ENCODE measurements around the gene MGMT.

The MGMT gene

GRCh38 chr10:129522041-129522585 is 55.1 kb downstream of the MGMT start:
- no peak for DNase-seq

- DNase-seq, result no peak
These were observed 56.1 kb downstream of the MGMT start for GRCh38 chr10:129523031-129523722.

DNA sequence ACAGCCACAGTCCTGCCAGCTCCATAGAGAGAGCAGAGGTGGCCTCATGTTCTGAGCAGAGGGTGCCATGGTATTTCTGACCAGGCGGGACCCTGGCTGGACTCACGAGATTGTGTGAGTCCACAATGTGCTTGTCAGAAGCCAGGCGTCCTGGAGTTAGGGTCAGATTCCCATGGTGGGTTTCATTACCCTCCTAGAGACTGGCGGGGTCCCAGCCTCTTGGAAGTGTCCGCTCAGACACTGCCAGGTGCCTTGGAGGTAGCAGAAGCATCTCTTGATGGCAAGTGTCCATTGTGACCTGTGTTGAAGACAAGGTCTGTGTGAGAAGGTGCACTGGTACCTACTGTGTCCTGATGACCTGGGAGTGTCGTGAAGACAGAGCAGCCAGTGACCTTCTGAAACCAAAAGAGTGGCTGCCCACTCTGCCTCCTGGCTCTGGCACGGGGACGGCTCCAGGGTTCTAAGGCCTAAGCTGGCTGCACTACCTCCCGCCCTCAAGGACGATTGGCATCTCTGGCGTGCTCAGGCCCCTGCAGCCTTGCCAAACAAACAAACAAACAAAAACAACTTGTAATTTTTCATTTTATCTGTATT is 56.8 kb downstream of the MGMT start:
- DNase-seq, result no peak

GRCh38 chr10:129524936-129525335 is 57.9 kb downstream of the MGMT start:
- peak; percentile 3 for DNase-seq

DNA sequence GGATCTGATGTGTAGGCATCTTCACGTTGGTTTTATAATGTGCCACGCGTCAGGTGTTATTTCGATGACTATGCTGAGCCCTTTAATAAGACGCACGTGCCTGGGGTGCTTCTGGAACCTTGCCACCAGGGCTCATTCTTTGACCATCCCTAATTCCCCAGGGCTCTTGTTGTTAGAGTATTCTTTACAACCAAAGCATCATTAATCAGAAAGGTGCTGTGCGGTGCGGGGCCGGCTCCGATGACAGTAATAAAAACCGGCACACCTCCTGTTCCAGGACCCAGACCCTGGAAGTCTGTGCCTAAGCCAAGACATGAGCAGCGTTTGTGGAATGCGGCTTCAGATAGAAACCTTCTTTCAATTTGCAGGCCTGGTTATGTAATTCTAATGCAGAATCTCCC is 58.4 kb downstream of the MGMT start:
- peak; percentile 77 for DNase-seq

GRCh38 chr10:129526943-129527342 is 59.9 kb downstream of the MGMT start:
- no peak for DNase-seq

DNA sequence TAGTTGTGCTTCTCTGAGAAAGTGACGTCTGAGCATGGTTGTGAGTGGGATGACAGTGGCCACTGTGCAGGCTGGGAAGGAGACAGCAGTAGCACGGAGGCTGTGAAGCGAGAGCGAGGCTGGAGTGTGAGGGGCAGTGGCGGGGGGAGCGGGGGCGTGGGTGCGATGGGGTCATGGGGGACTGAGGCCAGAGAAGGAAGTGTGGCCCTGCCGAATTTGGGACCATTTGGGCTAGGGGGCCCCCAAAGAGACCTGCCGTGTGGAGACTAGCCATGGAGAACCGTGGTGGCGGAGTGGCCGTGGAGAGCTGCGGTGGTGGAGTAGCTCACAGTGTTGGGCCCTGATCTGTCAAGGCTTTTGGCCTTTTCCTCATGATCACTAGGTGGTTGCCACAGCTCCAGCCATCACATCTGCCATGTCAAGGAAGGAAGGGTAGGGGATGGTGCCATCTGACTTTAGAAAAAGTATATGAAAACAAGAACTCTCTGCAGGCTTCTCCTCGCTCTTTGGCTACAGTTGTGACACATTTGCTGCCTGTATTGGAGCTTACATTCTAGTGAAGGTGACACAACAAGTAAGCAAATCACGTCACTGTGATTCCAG is 61.4 kb downstream of the MGMT start:
- DNase-seq, result no peak

GRCh38 chr10:129530581-129530980 is 63.5 kb downstream of the MGMT start:
- no peak for DNase-seq

DNA sequence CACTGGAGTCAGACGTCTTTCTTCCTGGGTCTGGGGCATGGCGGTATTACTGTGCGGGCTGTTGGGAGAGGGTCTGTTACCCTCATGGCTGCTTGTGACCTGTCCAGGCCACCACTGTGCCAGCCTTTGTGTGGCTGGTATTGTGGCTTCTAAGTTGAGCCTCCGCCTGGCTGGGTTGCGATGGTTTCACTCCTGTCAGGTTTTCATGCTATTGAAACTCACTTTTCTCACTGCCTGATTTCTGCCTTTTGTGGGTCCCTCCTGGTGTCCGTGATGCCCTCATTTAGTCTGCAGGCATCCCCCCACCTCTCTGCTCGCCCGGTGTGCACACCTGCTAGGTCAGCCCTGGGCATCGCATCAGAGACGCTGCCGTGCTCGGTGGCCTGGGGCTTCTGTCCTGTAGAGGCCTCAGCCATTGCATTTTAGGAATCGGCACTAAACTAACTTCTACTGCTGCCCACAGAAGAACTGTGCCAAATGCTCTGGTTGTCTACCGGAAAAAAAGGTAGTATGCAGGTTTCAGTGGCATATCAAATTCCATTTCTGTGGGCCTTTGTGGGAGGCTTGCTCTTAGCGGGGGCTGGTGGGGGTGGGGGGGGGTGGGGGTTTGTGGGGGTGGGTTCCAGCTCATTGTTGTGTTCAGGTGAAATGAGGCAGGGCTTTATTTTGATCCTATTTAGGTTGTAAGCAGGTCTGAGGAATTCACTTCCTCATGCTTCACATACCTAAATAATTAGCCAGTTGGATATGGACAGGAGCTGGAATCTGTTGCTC is 64.3 kb downstream of the MGMT start:
- peak; percentile 68 for DNase-seq

DNA sequence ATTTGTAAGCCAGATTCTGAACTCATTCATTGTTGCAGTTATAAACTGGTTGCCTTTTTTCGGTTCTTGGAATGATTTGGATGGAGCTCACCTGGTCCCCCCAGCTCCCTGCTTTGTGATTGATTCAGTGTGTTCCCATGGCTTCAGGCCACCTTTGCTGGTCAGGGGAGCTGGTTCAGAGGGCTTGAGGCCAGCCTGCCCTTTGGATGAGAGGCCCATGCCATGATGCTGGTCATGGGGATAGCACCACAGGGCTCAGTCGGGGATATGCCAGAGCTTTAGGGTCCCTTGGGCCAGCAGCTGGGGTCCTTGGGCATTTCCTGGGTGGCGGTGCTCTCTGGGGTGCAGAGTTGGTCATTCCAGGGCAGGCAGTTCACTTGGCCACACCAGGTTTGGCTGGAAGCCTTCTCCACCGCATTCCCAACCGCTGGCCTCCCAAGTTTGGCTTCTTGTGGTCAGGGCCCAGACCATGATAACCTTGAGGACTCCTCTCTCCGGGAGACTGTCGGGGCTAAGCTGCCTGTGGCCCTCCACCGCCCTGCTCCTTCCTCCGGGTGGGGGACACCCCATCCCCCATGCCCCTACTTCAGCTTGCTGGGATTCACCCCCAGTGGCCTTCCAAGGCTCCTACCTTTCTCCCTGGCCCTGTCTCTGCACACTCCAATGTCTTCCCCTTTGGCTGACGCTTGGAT is 65.1 kb downstream of the MGMT start:
- no peak for DNase-seq

GRCh38 chr10:129532838-129533237 is 65.8 kb downstream of the MGMT start:
- DNase-seq, result no peak

DNA sequence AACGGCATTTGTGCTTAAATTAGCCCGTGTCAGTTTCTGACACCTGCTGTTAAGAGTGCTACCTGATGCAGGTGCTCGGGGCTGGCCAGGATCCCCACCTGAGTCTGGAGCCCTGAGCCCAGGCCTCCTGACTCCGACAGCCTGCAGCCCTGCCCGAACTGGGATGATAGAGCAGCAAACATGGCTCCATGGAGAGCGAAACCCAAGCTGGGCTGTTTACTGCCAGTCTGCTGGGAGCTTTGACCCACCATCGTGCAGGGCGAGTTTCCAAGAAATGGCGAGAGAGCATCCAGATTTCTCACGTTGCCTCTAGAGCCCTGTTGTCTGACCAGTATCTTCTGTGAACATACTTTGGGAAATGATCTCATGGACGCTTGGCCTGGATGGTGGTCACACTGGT is 66.2 kb downstream of the MGMT start:
- no peak for DNase-seq

DNA sequence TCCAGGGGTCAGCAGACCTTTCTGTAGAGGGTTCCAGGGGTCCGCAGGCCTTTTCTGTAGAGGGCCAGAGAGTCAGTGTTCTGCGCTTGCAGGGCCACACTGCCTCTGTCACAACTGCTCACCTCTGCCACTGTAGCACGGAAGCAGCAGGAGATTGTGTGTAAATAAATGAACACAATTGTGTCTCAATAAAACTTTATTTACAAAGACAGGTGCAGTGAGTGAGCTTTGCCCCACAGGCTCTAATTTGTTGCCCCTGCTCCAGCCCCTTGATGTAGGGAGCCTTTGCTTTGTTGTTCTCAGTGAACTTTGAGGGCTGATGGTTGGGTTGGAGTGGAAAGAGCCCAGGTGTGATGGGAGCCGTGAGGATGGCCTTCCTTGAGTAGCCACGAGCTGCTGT is 67.8 kb downstream of the MGMT start:
- no peak for DNase-seq

DNA sequence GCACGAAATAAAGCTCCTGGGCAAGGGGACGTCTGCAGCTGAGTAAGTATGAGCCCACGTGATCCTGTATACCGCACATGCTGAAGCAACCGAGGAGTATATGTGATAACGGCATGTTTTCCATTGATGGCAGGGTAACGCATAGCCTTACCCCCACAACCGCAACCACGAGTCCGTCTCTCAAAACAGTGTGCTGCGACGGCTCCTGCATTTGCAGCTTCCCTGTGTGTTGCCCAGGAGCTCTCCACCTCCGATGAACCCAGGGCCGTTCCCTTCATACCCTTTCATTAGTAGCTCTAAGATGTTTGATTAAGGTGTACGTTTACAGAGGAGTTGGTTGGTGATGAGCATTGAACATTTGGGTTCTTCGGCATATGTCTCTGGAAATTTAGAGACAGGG is 69.3 kb downstream of the MGMT start:
- DNase-seq, result no peak

DNA sequence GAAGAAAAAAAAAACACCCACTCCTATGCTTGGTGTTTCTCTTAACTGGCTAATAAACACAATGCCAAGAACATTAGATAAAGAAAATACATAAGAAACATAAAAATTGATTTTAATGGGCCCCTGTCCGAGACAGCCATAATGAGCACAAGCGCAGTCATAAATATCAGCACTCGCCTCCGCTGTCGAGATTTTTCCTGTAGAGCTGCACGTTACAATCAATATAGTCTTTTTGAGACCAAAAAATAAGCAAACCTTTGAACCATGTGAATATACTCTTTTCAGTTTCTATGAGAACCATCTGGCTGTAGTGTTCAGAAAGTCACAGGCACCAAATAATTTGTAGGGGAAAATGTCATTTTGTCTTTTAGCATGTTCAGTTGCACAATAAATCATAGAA is 70.1 kb downstream of the MGMT start:
- no peak for DNase-seq

GRCh38 chr10:129538236-129538635 is 71.2 kb downstream of the MGMT start:
- DNase-seq, result no peak

GRCh38 chr10:129541200-129541599 is 74.2 kb downstream of the MGMT start:
- DNase-seq, result no peak

DNA sequence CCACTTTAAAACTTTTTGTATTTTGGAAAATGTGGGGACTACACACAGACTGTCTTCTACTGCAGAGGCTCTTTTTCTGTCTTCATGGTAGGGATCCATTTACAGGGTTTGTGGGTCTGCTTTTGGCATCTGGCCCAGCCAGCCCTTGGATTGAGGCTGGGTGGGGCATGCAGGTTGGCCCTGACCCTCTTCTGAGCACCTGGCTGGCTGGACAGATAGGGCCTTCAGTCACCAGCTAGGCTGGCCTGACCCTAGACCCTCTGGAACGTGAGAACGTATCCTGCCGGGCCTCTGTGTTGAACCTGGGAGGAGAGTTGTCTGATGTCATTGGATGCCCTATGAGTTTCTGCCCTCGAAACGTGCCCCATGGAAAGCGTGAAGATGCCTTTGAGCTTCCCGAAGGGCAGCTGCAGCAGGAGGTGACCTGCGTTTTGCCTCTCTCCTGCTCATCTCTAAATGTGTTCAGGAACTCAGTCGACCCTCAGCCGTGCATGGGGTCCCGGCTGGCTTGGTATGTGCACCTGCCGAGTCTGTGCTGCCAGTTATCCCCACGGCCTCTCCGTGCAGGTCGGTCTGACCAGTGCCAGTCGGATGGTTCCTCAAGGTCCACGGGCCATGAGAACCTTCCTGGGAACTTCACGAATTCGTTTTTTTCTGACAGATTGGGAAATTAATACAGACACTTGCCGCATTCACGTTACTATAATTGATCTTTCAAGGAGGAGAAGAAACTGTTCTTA is 74.9 kb downstream of the MGMT start:
- no peak for DNase-seq

- DNase-seq, result no peak
These were observed 75.5 kb downstream of the MGMT start for GRCh38 chr10:129542589-129542988.

- no peak for DNase-seq
These were observed 77.5 kb downstream of the MGMT start for GRCh38 chr10:129544205-129545202.

- peak; percentile 13 for DNase-seq
These were observed 78.2 kb downstream of the MGMT start for GRCh38 chr10:129545261-129545660.
